ENCODE results near the gene LRRC73. TPM values are rescaled to one million over a fixed set of nuclear protein-coding genes. Genes with fewer than 3 reads are reported as not detected.
"Not testable (repeated sequence)": the region's sequence is repeated elsewhere in the genome, so short reads cannot be mapped to it uniquely, and the experiment has no call there.

The LRRC73 gene
- polyA plus RNA-seq, 1 donor = 0.49 TPM

DNA sequence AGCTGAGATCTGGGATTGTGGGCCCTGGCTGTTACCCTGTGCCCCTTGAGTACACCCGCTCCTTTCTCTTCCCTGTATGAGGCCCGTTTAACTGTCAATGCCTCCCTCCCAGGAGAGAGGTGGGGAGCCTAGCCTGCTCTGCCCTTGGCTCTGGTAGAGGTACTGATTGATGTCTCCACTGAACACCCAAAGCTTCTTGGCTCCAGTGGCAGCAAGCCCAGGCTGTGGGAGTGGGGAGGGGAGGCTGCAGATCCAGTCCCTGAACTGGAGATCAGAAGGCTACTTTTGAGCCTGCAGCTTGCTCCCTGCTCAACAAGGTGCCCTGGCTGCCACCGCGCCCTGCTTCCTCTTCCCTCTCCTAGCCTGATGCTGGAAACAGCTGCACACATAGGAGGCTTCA lies 7.5 kb downstream of the LRRC73 start:
- Histone ChIP-seq H3K36me3 (ENCODE audit: control insufficient read depth, insufficient read depth, low read length) (peaks cover 75% of the 10 kb centered on the region), H3K4me1 (ENCODE audit: control insufficient read depth, insufficient read depth, low read length) (peaks cover 7% of the 10 kb centered on the region), H3K4me3 (ENCODE audit: low read length) (no peak overlapping the region), H3K9me3 (ENCODE audit: control insufficient read depth, low read depth, low read length) (no peaks in the 10 kb centered on the region), H3K27me3 (ENCODE audit: control insufficient read depth, insufficient read depth, low read length) (peaks cover under 1% of the 10 kb centered on the region), H3K27ac (ENCODE audit: low read length) (no peak overlapping the region)
- WGBS (ENCODE audit: insufficient coverage, low lambda C conversion rate) = no CpG with 5 or more reads among the region's 4 CpGs
- DNase-seq = no peak

DNA sequence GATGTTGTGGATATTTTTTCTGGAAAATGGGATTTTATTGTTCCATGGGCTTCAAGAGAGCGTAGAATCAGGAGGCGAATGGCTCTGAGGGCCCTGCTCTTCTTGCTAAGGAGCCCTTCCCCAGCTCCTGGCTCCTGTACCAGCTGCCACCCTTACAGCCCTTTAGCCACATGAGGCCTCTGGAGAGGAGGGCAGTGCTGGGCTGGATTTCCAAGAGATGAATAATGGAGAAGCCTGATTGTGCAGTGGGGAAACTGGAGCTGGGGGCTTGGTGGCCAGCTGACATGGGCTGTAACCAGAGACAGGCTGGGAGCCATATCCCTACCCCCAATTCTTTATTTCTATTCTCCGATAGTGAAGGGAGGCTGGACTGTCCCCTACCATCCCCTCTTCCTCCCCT lies 9.2 kb downstream of the LRRC73 start:
- no peak overlapping the region for H3K27ac ChIP-seq (ENCODE audit: low read length)
- WGBS (ENCODE audit: insufficient coverage, low lambda C conversion rate) = no CpG with 5 or more reads among the region's 3 CpGs
- peaks cover 83% of the 10 kb centered on the region for H3K36me3 ChIP-seq (ENCODE audit: control insufficient read depth, insufficient read depth, low read length)

DNA sequence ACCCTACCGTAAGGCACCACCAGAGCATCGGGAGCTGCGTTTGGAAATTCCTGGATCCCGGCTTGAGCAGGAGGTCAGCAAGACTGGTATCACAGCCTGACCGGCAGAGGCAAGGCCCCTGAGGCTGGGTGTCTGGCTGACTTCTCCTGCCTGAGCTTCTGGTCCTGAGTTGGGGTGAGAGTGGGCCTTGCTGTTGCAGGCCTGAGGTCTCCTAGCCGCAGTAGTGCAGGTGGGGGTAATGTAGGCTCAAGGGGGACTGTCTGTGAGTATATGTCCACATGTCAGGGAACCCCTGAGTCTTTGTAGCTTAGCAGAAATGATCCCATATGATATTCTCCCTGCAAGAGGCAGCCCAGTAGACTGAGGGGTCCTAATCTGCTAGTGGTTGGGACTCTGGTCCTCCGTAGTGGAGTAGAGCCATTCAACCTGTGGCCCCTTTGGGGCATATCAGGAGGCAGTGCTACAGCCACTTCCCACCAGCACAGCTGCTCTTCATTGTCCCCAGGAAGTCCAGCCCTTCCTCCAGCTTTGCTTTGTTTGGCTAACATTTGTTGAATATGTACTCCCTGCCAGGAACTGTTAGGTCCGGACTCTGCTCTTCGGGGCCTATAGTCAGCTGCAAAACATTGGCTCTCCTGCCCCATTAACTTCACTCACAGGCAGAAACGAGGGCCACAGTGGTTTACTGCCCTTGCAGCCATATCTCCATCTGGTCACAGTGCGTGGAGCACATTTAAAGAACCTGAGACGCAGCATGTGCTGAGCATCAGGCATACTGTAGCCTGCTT lies 10.9 kb downstream of the LRRC73 start:
- peaks cover 70% of the 10 kb centered on the region for H3K36me3 ChIP-seq (ENCODE audit: control insufficient read depth, insufficient read depth, low read length)
- no peak overlapping the region for H3K4me3 ChIP-seq (ENCODE audit: low read length)
- no peak overlapping the region for H3K27ac ChIP-seq (ENCODE audit: low read length)
- peaks cover 29% of the 10 kb centered on the region for H3K4me1 ChIP-seq (ENCODE audit: control insufficient read depth, insufficient read depth, low read length)
- H3K27me3 ChIP-seq (ENCODE audit: control insufficient read depth, insufficient read depth, low read length) = no peaks in the 10 kb centered on the region
- H3K9me3 ChIP-seq (ENCODE audit: control insufficient read depth, low read depth, low read length) = no peaks in the 10 kb centered on the region
- WGBS (ENCODE audit: insufficient coverage, low lambda C conversion rate) = no CpG with 5 or more reads among the region's 12 CpGs
- no peak for DNase-seq

More for the DNA sequence above, 9.2 kb downstream of the LRRC73 start:
- Histone ChIP-seq H3K9me3 (ENCODE audit: control insufficient read depth, low read depth, low read length) (no peaks in the 10 kb centered on the region), H3K4me1 (ENCODE audit: control insufficient read depth, insufficient read depth, low read length) (peaks cover 12% of the 10 kb centered on the region), H3K27me3 (ENCODE audit: control insufficient read depth, insufficient read depth, low read length) (no peaks in the 10 kb centered on the region), H3K4me3 (ENCODE audit: low read length) (no peak overlapping the region)
- no peak for DNase-seq

DNA sequence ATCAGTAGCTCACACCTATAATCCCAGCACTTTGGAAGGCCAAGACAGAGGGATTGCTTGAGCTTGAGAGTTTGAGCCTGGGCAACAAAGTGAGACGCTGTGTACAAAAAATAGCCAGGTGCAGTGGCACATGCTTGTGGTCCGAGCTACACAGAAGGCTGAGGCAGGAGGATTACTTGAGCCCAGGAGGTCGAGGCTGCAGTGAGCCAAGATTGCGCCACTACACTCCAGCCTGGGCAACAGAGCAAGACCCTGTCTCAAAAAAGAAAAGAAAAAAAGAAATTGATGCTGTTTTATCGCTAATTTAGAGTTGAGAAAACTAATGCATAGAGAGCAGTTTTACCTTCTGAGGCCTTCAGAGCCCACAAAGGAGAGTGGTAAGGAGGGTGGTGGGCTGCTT lies 11.9 kb downstream of the LRRC73 start:
- H3K4me1 ChIP-seq (ENCODE audit: control insufficient read depth, insufficient read depth, low read length) = peaks cover 37% of the 10 kb centered on the region
- not testable (repeated sequence) for H3K27me3 ChIP-seq (ENCODE audit: control insufficient read depth, insufficient read depth, low read length); H3K9me3 ChIP-seq (ENCODE audit: control insufficient read depth, low read depth, low read length); H3K27ac ChIP-seq (ENCODE audit: low read length); H3K4me3 ChIP-seq (ENCODE audit: low read length); DNase-seq
- peaks cover 63% of the 10 kb centered on the region for H3K36me3 ChIP-seq (ENCODE audit: control insufficient read depth, insufficient read depth, low read length)
- 100% methylated on average over 1 of the region's 5 CpGs for WGBS (ENCODE audit: insufficient coverage, low lambda C conversion rate)

DNA sequence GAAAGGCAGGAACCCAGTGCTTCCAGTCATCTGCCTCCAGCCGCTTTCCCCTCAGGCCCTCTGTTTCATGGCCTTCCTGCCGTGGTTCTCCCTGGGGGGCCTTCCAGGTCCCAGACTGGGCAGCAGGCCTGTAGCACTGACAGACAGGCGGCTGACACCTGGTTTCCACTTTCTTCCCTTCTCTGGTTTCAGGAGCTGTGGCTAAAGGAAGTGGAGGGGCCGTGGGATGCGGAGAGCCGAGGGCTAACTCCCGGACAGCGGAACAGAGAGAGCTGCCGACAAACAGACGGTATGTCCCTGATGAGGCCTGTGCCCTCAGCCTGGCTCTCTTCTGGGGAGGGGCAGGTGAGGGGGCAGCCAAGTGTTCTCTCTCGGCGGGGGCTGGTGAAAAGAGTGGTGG lies 12.5 kb downstream of the LRRC73 start:
- Histone ChIP-seq H3K9me3 (ENCODE audit: control insufficient read depth, low read depth, low read length) (no peaks in the 10 kb centered on the region), H3K27me3 (ENCODE audit: control insufficient read depth, insufficient read depth, low read length) (no peaks in the 10 kb centered on the region), H3K4me1 (ENCODE audit: control insufficient read depth, insufficient read depth, low read length) (peaks cover 43% of the 10 kb centered on the region), H3K4me3 (ENCODE audit: low read length) (no peak overlapping the region), H3K36me3 (ENCODE audit: control insufficient read depth, insufficient read depth, low read length) (peaks cover 57% of the 10 kb centered on the region), H3K27ac (ENCODE audit: low read length) (no peak overlapping the region)
- no CpG with 5 or more reads among the region's 12 CpGs for WGBS (ENCODE audit: insufficient coverage, low lambda C conversion rate)
- DNase-seq = no peak

DNA sequence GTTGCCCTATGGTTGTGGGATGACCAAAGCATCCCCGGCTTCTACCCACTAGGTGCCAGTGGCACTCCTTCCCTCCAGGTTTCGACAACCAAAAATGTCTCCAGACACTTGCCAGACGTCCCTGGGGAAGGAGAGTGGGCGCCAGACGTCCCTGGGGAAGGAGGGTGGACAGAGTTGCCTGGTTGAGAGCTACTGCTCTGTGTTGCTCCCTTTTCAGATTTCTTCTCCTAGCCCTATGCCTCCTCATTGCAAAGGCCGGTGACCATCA lies 13.1 kb downstream of the LRRC73 start:
- Histone ChIP-seq H3K9me3 (ENCODE audit: control insufficient read depth, low read depth, low read length) (no peaks in the 10 kb centered on the region), H3K27me3 (ENCODE audit: control insufficient read depth, insufficient read depth, low read length) (no peaks in the 10 kb centered on the region), H3K36me3 (ENCODE audit: control insufficient read depth, insufficient read depth, low read length) (peaks cover 52% of the 10 kb centered on the region), H3K4me3 (ENCODE audit: low read length) (no peak overlapping the region), H3K27ac (ENCODE audit: low read length) (no peak overlapping the region), H3K4me1 (ENCODE audit: control insufficient read depth, insufficient read depth, low read length) (peaks cover 50% of the 10 kb centered on the region)
- DNase-seq = no peak
- 100% methylated on average over 1 of the region's 6 CpGs for WGBS (ENCODE audit: insufficient coverage, low lambda C conversion rate)

DNA sequence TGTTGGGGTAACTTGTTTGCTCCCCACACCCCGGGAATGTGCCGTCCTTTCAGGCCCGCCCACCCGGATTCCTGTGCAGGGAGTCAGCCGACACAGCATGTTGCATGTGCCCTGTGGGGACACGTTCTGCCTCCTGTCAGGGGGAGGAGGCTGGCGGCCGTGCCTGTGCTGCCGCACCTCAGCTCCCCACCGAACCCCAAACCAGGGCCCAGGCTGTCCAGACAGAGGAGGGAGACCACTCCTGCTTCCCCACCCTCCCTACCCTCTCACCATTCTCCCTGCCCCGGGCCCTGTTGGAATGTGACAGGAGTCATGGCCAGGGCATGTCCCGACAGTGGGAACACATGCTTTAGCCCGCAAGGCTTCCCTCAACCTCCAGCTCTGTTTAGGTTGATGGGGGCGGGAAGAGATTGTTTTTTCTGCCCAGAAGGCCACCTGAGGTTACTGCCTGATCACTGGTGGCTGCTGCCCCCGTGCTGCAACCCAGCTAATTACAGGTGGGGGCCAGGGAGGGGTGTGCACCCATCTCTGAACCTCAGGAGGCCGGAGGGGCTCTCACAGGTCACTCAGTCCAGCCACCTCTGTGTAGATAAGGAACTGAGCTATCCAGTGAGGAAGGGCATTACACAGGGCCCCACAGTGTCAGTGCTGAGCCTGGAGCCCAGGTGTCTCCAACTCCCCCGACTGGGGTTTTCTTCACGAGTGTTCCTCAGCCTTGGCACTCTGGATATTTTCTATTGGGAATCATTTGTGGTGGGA lies 13.6 kb downstream of the LRRC73 start:
- Histone ChIP-seq H3K4me3 (ENCODE audit: low read length) (no peak overlapping the region), H3K27ac (ENCODE audit: low read length) (no peak overlapping the region), H3K4me1 (ENCODE audit: control insufficient read depth, insufficient read depth, low read length) (peaks cover 54% of the 10 kb centered on the region), H3K36me3 (ENCODE audit: control insufficient read depth, insufficient read depth, low read length) (peaks cover 50% of the 10 kb centered on the region), H3K9me3 (ENCODE audit: control insufficient read depth, low read depth, low read length) (no peaks in the 10 kb centered on the region), H3K27me3 (ENCODE audit: control insufficient read depth, insufficient read depth, low read length) (no peaks in the 10 kb centered on the region)
- WGBS (ENCODE audit: insufficient coverage, low lambda C conversion rate) = no CpG with 5 or more reads among the region's 18 CpGs
- DNase-seq = peak in 1 of 2 donors; percentile 50

DNA sequence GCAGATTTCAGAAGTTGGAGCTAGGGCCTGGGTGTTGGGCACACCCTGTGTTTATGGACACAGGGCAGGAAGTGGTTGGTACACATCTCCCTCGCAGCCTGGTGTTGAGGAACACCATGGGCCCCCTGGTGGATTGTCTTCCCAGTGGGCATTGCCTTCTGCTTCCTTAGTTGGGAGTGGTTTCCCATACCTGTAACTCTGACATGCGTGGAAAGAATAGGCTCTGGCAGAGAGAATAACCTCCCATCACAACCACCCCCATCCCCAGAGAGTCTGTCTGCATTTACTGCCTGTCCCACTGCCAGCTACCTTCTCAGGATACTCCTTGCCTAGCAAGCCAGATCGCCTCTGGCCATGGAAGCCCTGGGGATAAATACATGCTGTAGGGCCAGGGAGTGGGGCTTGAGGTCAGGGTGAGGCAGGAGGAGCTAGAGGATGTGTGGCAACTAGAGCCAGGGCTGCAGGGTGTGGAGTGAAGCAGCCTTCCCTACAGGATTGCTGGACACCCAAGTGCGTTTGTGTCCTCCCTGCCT lies 14.7 kb downstream of the LRRC73 start:
- Histone ChIP-seq H3K27me3 (ENCODE audit: control insufficient read depth, insufficient read depth, low read length) (no peaks in the 10 kb centered on the region), H3K9me3 (ENCODE audit: control insufficient read depth, low read depth, low read length) (no peaks in the 10 kb centered on the region), H3K4me1 (ENCODE audit: control insufficient read depth, insufficient read depth, low read length) (peaks cover 54% of the 10 kb centered on the region), H3K27ac (ENCODE audit: low read length) (no peak overlapping the region), H3K36me3 (ENCODE audit: control insufficient read depth, insufficient read depth, low read length) (peaks cover 39% of the 10 kb centered on the region), H3K4me3 (ENCODE audit: low read length) (no peak overlapping the region)
- peak in 1 of 2 donors; percentile 52 for DNase-seq
- WGBS (ENCODE audit: insufficient coverage, low lambda C conversion rate) = no CpG with 5 or more reads among the region's 4 CpGs

DNA sequence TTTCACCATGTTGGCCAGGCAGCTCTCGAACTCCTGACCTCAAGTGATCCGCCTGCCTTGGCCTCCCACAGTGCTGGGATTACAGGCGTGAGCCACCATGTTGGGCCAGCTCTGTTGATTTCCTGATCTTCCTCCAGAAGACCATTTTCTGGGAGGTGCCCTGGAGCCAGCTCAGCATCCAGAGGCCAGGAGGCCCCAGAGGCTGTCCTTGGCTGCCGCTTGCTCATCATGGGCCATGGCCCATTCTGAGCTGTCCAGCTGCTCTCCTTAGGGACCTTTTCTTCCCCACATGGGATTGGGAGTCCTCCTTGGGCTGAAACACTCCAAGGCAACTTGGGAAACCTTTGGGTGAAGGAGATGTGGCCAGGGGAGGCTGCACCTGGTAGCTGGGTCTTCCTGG lies 15.4 kb downstream of the LRRC73 start:
- no peak overlapping the region for H3K4me3 ChIP-seq (ENCODE audit: low read length)
- no peak for DNase-seq
- no CpG with 5 or more reads among the region's 4 CpGs for WGBS (ENCODE audit: insufficient coverage, low lambda C conversion rate)
- H3K4me1 ChIP-seq (ENCODE audit: control insufficient read depth, insufficient read depth, low read length) = peaks cover 54% of the 10 kb centered on the region
- H3K9me3 ChIP-seq (ENCODE audit: control insufficient read depth, low read depth, low read length) = no peaks in the 10 kb centered on the region
- H3K27ac ChIP-seq (ENCODE audit: low read length) = peak overlapping the region; percentile 2
- peaks cover 36% of the 10 kb centered on the region for H3K36me3 ChIP-seq (ENCODE audit: control insufficient read depth, insufficient read depth, low read length)
- no peaks in the 10 kb centered on the region for H3K27me3 ChIP-seq (ENCODE audit: control insufficient read depth, insufficient read depth, low read length)

DNA sequence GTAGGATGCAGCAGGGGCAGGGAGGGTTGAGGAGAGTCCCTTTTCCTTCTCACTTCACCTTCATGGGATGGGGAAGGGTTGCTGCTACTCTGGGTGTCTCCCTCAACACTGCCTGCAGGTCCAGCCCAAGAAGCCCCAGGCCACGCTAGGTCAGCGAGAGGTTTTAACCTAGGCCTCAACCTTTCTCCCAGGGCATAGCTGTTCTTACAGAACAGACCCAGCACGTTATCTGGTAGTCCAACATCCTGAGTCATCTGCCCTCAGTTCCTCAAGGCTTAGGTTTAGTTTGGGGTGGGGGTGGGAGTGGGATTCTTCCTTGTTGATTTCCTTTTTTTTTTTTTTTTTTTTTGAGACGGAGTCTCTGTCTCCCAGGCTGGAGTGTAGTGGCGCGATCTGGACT lies 15.8 kb downstream of the LRRC73 start:
- peaks cover 34% of the 10 kb centered on the region for H3K36me3 ChIP-seq (ENCODE audit: control insufficient read depth, insufficient read depth, low read length)
- peak overlapping the region; percentile 89 for H3K27ac ChIP-seq (ENCODE audit: low read length)
- H3K9me3 ChIP-seq (ENCODE audit: control insufficient read depth, low read depth, low read length) = no peaks in the 10 kb centered on the region
- no peak overlapping the region for H3K4me3 ChIP-seq (ENCODE audit: low read length)
- peaks cover 54% of the 10 kb centered on the region for H3K4me1 ChIP-seq (ENCODE audit: control insufficient read depth, insufficient read depth, low read length)
- DNase-seq = no peak
- WGBS (ENCODE audit: insufficient coverage, low lambda C conversion rate) = no CpG with 5 or more reads among the region's 6 CpGs
- H3K27me3 ChIP-seq (ENCODE audit: control insufficient read depth, insufficient read depth, low read length) = no peaks in the 10 kb centered on the region
